HL-60/S4 treated with retinoic acid at 250 ng/mL for 4 days and 3 days (cell line): Measurements from ENCODE around the gene DUS1L.

Source experiments
- in situ Hi-C: fragments of 300-500 bp; cut with MboI; formaldehyde crosslinking; loops from 2 replicates; pipeline ENCODE4 v1.7.0; 2022; ENCODE audit warnings: low sequenced_read_pairs

DUS1L gene

DNA sequence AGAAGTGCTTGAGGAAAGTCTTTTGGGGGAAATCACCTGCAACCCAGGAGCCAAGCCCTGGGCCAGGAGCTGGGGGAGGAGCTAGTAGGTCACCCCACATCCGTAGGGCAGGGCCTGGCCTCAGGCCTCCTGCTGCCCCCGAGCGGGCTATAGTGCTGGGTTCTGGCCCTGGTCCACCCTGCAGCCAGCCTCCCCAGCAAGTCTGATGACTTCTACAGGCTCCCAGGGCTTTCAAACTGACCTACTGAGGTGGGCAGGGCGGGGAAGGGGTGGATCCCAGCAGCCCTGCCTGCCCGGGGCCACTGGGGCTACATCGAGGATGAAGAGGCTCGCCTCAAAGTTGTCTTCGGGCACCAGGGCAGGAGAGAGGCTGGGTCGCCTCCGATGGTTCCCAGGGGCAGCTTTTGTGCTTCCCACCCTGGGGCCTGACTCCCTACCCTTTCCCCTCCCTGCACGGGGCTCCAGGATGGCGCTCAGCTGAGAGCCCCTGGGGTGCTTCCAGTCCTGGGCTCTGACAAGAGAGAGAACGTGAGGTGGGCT, 47.9 kb downstream of the DUS1L start:
- in situ Hi-C loops = no loop called here

DNA sequence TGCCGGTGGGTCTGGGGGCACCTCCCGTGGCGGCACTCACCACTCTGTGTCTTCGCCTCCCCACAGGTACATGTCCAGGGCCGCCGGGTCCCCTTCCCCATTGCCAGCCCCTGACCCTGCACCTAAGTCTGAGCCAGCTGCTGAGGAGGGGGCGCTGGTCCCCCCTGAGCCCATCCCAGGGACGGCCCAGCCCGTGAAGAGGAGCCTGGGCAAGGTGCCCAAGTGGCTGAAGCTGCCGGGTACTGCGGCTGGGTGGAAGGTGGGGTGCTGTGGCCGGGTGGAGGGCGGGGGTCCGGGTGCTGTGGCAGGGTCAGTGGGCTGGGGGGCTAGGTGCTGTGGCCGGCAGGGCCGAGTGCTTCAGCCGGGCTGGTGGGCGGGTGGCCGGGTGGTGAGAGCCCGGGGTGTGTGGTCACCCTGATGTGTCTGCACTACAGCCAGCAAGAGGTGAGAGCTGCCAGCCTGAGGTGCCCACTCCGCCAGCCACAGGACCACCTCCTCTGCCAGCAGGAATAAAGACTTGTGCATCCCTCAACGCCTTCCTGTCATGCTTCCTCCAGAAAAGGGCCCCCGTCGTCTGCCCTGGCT, 48.6 kb downstream of the DUS1L start:
- in situ Hi-C loops = no loop called here

DNA sequence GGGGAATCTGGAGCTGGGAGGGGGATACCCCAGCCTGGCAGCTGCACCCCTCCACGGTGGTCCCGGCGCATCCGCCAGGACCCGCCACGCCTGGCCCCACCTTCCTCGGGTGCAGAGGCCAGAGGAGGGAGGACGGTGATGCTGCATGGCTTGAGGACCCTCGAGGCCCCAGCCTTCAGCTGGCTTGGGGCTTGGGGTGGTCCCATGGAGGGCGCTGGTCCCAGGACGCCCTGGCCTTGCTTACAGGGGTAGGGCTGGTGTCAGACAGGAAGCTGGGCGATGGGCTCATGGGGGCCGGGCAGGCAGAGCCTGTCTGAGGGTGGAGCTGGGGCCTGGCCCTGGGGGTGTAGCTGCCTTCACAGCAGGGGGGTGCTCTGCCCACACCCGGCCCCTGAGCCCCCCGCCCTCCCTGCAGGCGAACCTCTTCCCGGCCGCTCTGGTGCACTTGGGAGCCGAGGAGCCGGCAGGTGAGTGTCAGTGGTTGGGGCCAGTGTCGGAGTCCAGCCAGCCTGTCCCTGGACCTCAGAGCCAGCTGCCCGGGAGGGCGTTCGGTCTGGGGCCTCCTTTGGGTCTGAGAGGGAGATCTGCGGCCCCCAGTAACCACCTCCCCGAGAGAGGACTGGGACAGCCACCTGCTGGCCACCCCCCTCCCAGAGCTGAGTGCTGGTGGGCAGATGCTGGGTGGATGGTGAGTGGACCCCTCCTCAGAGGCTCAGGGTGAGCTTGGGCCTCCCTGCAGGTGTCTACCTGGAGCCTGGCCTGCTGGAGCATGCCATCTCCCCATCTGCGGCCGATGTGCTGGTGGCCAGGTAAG, 49.3 kb downstream of the DUS1L start:
- in situ Hi-C loops = no loop called here

DNA sequence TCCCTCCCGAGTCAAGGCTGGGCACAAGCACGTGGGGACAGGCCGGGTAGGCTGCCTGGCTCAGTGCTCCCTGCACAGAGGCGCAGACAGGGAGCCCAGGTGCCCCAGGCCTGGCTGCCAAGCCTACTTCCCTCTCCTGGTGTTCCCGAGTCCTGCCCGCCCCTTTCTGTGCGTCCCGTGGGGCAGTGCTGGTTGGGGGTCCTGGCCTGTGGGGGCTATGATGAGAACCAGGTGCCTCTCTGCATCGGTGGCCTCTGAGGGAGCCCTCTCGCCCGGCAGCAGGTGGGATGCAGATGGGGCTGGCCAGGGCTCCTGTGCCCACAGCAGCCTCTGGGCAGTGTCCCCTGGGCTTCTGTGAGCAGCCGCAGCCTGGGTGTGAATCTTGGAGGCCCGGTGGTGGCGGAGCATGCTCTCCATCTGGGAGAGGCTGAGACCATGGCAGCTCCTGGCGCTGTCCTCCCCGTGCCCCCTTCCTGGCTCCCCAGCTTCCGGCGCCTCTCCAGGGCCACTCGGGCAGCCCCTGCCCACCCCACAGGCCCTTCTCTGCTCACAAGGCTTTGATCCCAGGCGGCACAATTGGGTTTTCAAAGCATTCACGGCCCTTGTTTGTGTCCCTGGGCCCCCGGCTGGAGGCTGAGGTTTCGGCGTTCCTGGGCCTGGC, 50.2 kb downstream of the DUS1L start:
- in situ Hi-C loops = no loop called here

DNA sequence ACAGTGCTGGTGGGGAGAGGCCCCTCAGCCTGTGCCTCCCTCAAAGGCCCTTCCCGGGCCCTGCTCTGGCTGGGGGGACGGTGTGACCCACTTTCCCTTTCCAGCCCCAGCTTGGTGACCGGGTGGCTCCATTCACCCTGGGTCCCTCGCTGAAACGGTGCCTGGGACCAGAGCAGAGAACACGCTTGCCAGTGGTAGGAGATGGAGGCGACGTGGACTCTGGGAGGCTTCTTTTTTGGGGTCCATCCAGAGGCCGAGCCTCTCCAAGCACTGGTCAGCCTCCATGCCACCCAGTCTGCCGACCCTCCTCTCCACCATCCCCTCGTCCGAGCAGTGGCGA, 50.7 kb downstream of the DUS1L start:
- in situ Hi-C loops = no loop called here

DNA sequence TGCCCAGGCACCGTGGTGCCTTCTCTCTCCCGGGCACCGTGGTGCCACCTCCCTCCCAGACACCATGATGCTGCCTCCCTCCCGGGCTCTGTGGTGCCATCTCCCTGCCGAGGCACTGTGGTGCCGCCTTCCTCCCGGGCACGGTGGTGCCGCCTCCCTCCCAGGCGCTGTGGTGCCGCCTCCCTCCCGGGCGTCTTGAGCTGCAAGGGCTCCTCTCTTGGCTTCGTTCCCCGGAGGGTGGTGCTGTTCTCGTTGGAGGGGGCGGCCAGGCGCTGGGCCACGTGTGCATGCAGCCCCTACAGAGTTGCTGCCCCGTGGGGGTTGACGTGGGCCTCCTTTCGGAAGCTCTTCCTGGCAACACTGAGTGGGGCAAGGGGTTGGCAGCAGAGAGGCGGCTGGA, 51.2 kb downstream of the DUS1L start:
- in situ Hi-C loops = no loop called here

DNA sequence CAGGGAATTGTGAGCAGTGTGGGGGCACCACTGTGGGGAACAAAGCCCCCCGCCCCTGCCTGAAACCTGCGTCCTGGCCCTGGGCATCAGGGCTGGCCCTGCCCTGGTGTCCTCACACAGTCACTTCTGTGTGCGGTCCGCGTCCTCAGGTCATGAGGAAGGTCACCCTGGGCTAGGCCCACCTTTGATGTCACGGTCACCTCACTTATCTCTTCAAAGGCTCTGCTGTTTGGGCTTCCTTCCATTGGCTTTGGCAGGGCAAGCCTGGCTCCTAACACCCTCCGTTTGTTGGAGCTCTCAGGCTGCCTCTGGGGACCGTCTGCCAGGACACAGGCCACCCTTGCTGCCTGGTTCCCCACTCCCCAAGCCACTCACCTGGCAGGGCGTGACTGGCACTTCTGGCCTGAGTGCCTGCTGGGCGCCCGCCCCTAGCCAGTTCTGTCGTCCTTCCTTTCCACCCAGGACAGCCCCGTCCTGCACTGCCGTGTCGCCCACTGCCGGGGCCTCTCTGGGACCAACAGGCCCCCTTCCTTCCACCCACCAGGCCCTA, 51.8 kb downstream of the DUS1L start:
- in situ Hi-C loops = no loop called here

DNA sequence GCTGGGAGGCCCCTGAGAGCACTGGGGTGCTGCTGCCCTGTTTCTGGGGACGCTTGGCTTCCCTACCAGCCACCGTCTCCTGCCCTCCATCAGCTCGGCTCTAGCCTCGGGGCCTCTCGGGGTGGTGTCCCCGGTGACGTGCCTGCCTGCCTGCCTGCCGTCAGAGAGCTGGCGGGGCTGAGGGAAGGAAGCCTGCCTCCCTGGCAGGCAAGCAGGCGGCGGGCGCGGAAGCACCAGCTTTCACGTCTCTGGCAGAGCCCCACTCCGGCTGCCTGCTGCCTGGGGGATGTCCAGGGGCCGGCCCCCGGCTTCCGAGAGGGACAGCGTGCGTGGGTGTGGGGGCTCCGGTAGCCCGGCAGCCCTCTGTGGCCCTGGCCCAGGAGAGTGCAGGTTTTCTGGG, 52.3 kb downstream of the DUS1L start:
- in situ Hi-C loops = no loop called here

DNA sequence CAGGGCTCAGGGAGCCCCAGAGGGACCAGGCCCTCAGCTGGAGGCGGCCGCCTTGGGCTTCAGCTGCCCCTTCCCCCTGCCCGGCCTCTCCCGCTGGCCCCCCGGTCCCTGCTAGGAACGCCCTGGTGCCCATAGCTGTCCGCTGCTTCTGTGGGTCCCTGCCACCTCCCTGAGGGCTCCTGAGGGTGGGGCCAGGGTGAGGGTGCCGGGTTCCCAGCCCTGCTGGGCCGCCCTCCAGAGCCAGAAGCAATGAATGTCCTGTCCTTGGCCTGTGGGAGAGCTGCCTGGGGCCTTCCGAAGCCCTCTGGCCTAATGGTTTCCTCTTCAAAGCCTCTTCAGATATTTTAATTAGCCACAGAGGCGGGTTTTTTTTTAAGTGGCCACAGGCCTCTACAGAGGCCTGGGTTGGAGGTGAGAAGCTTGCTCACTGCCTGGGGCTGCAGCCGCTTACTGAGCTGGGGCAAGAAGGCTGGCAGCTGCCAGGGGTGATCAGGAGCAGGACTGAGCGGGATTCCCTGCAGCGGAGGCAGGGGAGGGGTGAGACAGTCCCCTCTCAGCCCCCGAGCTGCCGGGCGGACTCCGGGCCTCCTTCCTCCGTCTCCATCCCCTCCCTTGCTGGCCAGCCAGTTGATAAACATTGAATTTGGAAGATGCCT, 52.8 kb downstream of the DUS1L start:
- in situ Hi-C loops = no loop called here

DNA sequence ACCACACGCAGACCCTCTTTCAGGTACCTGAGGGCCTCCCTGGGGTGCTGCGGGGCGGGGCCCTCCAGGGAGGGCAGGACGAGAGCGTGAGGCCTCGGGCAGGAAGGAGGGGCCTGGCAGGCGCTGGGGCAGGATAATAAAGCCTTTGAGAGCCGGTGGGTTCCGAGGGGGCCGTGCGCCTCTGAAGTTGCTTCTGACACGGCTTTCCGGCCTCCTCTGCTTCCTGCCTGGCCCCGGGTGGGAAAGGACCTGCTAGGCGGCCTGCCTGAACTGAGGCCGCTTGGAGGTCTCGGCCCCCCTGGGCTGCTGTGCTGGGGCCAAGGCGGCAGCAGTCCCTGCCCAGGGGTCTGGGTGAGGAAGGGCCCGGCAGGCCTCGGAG, 53.4 kb downstream of the DUS1L start:
- in situ Hi-C loops = no loop called here

DNA sequence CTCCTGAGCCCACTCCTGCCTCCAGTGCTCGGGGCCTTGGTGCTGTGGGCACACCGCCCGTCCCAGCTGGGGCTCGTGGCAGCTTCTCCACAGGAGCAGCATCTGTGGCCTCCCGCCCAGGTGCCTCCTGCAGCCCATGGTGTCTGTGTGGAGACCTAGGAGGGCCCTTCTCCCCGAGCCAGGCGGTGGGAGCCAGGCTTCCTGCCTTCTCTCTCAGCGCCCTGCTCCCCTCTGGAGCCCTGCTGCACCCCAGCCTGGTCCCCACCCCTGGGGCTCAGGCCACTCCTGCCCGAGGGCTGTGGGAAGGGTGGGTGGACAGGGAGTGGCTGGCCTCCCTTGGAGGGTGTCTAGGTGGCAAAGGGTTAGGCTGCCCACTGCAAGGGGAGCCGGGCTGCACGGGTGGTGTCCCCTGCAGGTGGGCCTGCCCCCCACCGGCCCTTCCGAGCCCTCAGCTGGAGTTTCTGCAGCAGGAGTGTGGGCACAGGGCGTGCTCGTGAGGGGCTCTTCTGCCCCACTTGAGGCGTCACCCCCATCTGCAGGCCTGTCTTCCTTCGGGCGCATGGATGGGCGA, 53.9 kb downstream of the DUS1L start:
- in situ Hi-C loops = no loop called here

DNA sequence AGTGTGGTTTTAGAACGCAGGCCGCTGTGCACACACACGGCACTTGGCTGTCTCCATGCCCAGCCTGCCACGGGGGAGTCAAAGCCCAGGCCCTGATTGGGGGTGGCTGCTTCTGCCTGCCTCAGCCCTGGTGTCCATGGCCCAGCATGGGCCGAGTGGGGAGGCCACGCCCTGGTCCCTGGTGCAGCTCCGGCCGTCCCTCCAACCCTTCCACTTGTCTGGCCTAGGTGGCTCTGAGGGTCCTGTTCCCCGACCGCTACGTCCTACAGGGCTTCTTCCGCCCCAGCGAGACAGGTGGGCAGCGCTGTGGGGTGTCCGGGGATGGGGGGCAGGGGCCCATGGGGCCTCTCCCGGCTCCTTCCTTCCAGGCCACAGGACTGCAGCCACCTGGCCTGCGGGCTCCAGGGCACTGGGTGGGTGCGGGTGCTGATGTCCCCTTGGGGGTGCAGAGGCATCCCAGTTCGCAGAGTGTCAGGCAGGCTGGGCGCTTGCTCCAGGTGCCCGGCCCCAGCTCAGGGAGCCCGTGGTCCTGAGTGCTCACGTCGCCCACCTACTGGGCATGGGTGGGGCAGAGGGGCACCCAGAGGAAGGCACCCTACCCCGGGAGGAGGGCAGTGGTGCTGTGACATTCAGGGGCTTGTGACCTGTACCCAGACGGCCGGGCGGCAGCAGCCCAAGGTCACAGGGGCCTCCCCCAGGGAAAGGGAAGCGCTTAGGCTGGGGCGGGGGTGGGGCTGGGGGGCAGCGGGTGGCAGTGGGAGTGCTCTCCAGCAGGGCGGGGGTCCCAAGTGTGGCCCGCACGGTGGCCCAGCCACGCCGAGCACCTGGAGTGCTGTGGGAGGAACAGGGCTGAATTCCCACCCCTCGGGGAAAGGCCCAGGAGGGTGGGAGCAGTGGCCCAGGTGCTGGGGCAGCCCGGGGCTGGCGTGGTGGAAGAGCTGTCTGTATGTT, 54.8 kb downstream of the DUS1L start:
- in situ Hi-C loops = no loop called here

DNA sequence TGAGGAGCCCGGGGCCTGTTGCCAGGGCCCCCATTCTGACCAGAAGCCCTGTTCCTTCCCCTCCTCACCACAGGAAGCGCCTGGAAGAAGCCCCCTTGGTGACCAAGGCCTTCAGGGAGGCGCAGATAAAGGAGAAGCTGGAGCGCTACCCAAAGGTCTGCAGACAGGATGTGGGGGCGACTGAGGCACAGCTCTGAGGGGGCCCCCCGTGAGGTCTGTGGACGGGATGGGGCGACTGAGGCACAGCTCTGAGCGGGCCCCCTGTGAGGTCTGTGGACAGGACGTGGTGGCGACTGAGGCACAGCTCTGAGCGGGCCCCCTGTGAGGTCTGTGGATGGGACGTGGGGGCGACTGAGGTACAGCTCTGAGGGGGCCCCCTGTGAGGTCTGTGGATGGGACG, 56.2 kb downstream of the DUS1L start:
- in situ Hi-C loops = no loop called here

DNA sequence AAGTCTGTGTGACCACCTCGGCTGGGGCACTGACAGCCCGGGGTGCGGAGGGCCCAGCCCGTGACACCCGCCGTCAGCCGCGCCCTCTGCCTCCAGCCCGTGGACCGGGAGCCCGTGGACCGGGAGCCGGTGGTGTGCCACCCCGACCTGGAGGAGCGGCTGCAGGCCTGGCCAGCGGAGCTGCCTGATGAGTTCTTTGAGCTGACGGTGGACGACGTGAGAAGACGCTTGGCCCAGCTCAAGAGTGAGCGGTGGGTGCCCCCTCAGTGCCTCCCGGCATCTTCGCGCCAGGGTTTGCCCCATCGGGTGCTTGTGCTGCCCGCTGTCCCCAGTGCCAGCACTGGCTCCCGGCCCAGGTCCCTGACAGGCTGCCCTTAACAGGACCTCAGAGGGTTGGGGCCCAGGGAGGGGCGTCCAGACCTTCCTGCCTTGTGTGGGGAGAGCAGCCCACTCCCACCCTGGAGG, 56.6 kb downstream of the DUS1L start:
- in situ Hi-C loops = no loop called here

DNA sequence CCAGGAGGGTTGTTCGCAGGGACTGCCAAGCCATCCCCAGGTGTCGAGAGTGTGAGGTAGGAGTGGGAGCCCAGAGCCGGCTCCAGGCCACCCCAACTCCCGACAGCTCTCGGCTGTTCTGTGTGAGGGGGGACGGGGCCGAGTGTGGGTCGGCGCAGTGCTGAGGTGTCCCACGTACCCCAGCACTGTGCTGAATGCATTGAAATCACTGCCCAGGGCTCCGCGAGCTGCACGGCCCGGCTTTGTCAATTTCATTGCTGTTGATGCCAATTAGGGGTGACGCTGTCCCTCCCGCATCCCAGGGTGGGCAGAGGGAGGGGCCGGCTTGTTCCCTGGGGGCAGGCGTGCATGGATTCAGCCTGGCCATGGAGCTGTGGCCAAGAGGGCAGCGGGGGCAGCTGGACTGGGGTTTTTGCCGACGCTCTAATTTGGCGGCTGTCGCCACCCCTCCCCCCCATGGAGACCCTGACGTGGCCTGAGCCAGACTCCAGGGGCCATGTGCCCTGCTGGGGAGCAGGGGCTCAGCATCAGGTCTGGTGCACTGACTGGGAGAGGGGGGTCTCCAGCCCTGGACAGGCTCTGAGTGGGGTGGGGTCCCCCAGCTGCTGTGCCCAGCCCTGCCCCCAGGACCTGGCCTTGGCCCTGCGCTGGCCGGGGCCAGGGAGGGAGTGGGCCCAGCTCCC, 57.2 kb downstream of the DUS1L start:
- in situ Hi-C loops = no loop called here
